Activated B cell treated with CpG ODN at 0.5 μM for 24 hours (primary cell): Measurements from ENCODE around the gene METRNL. TPM values are rescaled to one million over a fixed set of nuclear protein-coding genes. Genes with fewer than 3 reads are reported as not detected.

Experiments
- ATAC-seq: fragments of 200-7000 bp; cut with Tn5 transposase; one replicate; pipeline ENCODE4 v1.10.0; 2021; ENCODE audit warnings: low read depth, mild to moderate bottlenecking, moderate library complexity
- CTCF ChIA-PET: fragments of 350-600 bp; sonication (Branson Sonifier 250); formaldehyde crosslinking; loops from one replicate; lab custom pipeline; 2021; ENCODE audit warnings: antibody characterized with exemption; lab: Charles Lee
- POLR2A ChIA-PET: fragments of 350-600 bp; sonication (Branson Sonifier 250); formaldehyde crosslinking; loops from one replicate; lab custom pipeline; 2021; ENCODE audit warnings: antibody characterized with exemption; lab: Charles Lee
- DNase-seq: peaks from one replicate; pipeline ENCODE4 v3.0.0; 2022
- H3K27ac Mint-ChIP-seq: one replicate; pipeline ENCODE4 v1.8.0; 2020; ENCODE audit warnings: mixed read lengths
- H3K27me3 Mint-ChIP-seq: one replicate; pipeline ENCODE4 v1.8.0; 2021; ENCODE audit warnings: mixed read lengths
- H3K36me3 Mint-ChIP-seq: one replicate; pipeline ENCODE4 v1.8.0; 2021; ENCODE audit warnings: low read depth, mixed read lengths
- H3K4me1 Mint-ChIP-seq: one replicate; pipeline ENCODE4 v1.8.0; 2021; ENCODE audit warnings: mixed read lengths
- H3K4me3 Mint-ChIP-seq: one replicate; pipeline ENCODE4 v1.8.0; 2020; ENCODE audit warnings: mild to moderate bottlenecking, mixed read lengths
- H3K9me3 Mint-ChIP-seq: one replicate; pipeline ENCODE4 v1.8.0; 2020; ENCODE audit warnings: mixed read lengths
- CTCF ChIP-seq: fragments of 200-600 bp; IDR thresholded peaks from one replicate; pipeline ENCODE4 v1.8.0; 2022; ENCODE audit warnings: antibody characterized with exemption, mild to moderate bottlenecking
- intact Hi-C: fragments of 100-400 bp; cut with micrococcal nuclease; formaldehyde crosslinking; loops from one replicate; pipeline ENCODE4 v1.15.1; 2024
- total RNA-seq: library from RNA; stranded (reverse); gene quantifications from 2 replicates; pipeline ENCODE4 v1.2.3, GENCODE V29; 2022

Gene METRNL
- total RNA-seq, 1 donor from 2014 or later, result 10.7 TPM

GRCh38 chr17:83076938-83077337, 2.5 kb upstream of the METRNL start:
- TF ChIP-seq CTCF, result no peak
- H3K27ac Mint-ChIP-seq, result no peak overlapping the region
- peaks cover 11% of the 10 kb centered on the region for H3K27me3 Mint-ChIP-seq
- H3K36me3 Mint-ChIP-seq, result peaks cover 1% of the 10 kb centered on the region
- no peaks in the 10 kb centered on the region for H3K9me3 Mint-ChIP-seq
- intact Hi-C loops, result no loop called here
- DNase-seq (no peak), ATAC-seq (no peak)
- H3K4me1 Mint-ChIP-seq, result peaks cover 14% of the 10 kb centered on the region
- ChIA-PET POLR2A (interaction anchor here (0.8 to 1.0 kb wide), 2 partner anchors 23 to 485 kb away, joined by 3 read pairs; no protein-coding TSS in a partner anchor), CTCF (no interaction called here)
- H3K4me3 Mint-ChIP-seq, result peak overlapping the region; percentile 50

GRCh38 chr17:83077411-83077810, 2.0 kb upstream of the METRNL start:
- H3K4me3 Mint-ChIP-seq, result no peak overlapping the region
- no peak for TF ChIP-seq CTCF
- ChIA-PET POLR2A (interaction anchor here (1.0 kb wide), 1 partner anchor 24 kb away, joined by 3 read pairs; no protein-coding TSS in a partner anchor), CTCF (no interaction called here)
- DNase-seq, result no peak
- no peaks in the 10 kb centered on the region for H3K9me3 Mint-ChIP-seq
- intact Hi-C loops, result no loop called here
- no peak overlapping the region for H3K27ac Mint-ChIP-seq
- H3K27me3 Mint-ChIP-seq, result peaks cover 7% of the 10 kb centered on the region
- peaks cover 1% of the 10 kb centered on the region for H3K36me3 Mint-ChIP-seq
- H3K4me1 Mint-ChIP-seq, result peaks cover 15% of the 10 kb centered on the region
- ATAC-seq, result no peak

- ChIA-PET POLR2A (no interaction called here), CTCF (no interaction called here)
- H3K9me3 Mint-ChIP-seq, result no peaks in the 10 kb centered on the region
- intact Hi-C loops, result no loop called here
- peaks cover 7% of the 10 kb centered on the region for H3K27me3 Mint-ChIP-seq
- peaks cover 21% of the 10 kb centered on the region for H3K4me1 Mint-ChIP-seq
- ATAC-seq, result no peak
- H3K36me3 Mint-ChIP-seq, result peaks cover 1% of the 10 kb centered on the region
- peak overlapping the region; percentile 66 for H3K4me3 Mint-ChIP-seq
- TF ChIP-seq CTCF, result no peak
- peak overlapping the region; percentile 18 for H3K27ac Mint-ChIP-seq
- no peak for DNase-seq
Observed at GRCh38 chr17:83077939-83078338, 1.5 kb upstream of the METRNL start.

GRCh38 chr17:83078378-83079351, 744 bp upstream of the METRNL start:
- peaks cover 28% of the 10 kb centered on the region for H3K4me1 Mint-ChIP-seq
- H3K36me3 Mint-ChIP-seq, result peaks cover 1% of the 10 kb centered on the region
- ATAC-seq, result no peak
- H3K27ac Mint-ChIP-seq, result no peak overlapping the region
- ChIA-PET CTCF (no interaction called here), POLR2A (interaction anchor here (0.5 to 1.1 kb wide), 6 partner anchors 25 to 164 kb away, joined by 3 to 6 read pairs (median 4); no protein-coding TSS in a partner anchor)
- peak overlapping the region; percentile 66 for H3K4me3 Mint-ChIP-seq
- intact Hi-C loops, result no loop called here
- TF ChIP-seq CTCF, result no peak
- DNase-seq, result peak; percentile 40
- H3K27me3 Mint-ChIP-seq, result peaks cover 7% of the 10 kb centered on the region
- H3K9me3 Mint-ChIP-seq, result no peaks in the 10 kb centered on the region
